CD4-positive, alpha-beta T cell treated with Interleukin-15 for 1 hour (primary cell): ENCODE data around the gene AP2A2.

Experiments
- DNase-seq: peaks from one replicate; pipeline ENCODE4 v3.0.0-alpha.2; 2020

Gene AP2A2

GRCh38 chr11:926341-926916 is 759 bp downstream of the AP2A2 start:
- DNase-seq: no peak

GRCh38 chr11:927871-928270 is 2.2 kb downstream of the AP2A2 start:
- peak; percentile 54 for DNase-seq

- no peak for DNase-seq
Observed at GRCh38 chr11:928786-929185, 3.1 kb downstream of the AP2A2 start.

GRCh38 chr11:929405-929804 is 3.7 kb downstream of the AP2A2 start:
- DNase-seq: no peak

GRCh38 chr11:931385-931784 is 5.7 kb downstream of the AP2A2 start:
- no peak for DNase-seq

- no peak for DNase-seq
Observed at GRCh38 chr11:932435-932834, 6.8 kb downstream of the AP2A2 start.

- DNase-seq: no peak
Observed at GRCh38 chr11:933142-933851, 7.6 kb downstream of the AP2A2 start.

- DNase-seq: no peak
Observed at GRCh38 chr11:933936-934335, 8.3 kb downstream of the AP2A2 start.

GRCh38 chr11:934527-934926 is 8.9 kb downstream of the AP2A2 start:
- no peak for DNase-seq

- DNase-seq: no peak
Observed at GRCh38 chr11:936199-936598, 10.5 kb downstream of the AP2A2 start.

- DNase-seq: no peak
Observed at GRCh38 chr11:937841-938261, 12.2 kb downstream of the AP2A2 start.

GRCh38 chr11:940496-941135 is 14.9 kb downstream of the AP2A2 start:
- DNase-seq: no peak

GRCh38 chr11:942823-943222 is 17.2 kb downstream of the AP2A2 start:
- DNase-seq: no peak

- DNase-seq: no peak
Observed at GRCh38 chr11:944711-945470, 19.2 kb downstream of the AP2A2 start.

- DNase-seq: no peak
Observed at GRCh38 chr11:945986-946385, 20.3 kb downstream of the AP2A2 start.

GRCh38 chr11:947744-948143 is 22.1 kb downstream of the AP2A2 start:
- DNase-seq: no peak

- no peak for DNase-seq
Observed at GRCh38 chr11:951507-951906, 25.8 kb downstream of the AP2A2 start.

GRCh38 chr11:952406-953385 is 27.0 kb downstream of the AP2A2 start:
- DNase-seq: no peak

- DNase-seq: no peak
Observed at GRCh38 chr11:953512-953911, 27.8 kb downstream of the AP2A2 start.

- no peak for DNase-seq
Observed at GRCh38 chr11:954392-955153, 28.9 kb downstream of the AP2A2 start.
